ENCODE data around the gene KRT40. TPM values are rescaled to one million over a fixed set of nuclear protein-coding genes. Genes with fewer than 3 reads are reported as not detected.

The KRT40 gene
- total RNA-seq (not detected), polyA plus RNA-seq (under 1 TPM in 1 of 3 donors, not detected in 2; 0.10 TPM)
- long read RNA-seq, donor 1 = 0 reads
- long read RNA-seq, donor 2 = 0 reads
- long read RNA-seq, donor 3 = 0 reads
- long read RNA-seq, donor 4 = 0 reads
- long read RNA-seq, donor 5 = 0 reads
- long read RNA-seq, donor 6 = 0 reads
- long read RNA-seq, donor 7 = 0 reads
- long read RNA-seq, donor 8 = 0 reads
- long read RNA-seq, donor 9 = 0 reads
- long read RNA-seq, donor 10 = 0 reads

DNA sequence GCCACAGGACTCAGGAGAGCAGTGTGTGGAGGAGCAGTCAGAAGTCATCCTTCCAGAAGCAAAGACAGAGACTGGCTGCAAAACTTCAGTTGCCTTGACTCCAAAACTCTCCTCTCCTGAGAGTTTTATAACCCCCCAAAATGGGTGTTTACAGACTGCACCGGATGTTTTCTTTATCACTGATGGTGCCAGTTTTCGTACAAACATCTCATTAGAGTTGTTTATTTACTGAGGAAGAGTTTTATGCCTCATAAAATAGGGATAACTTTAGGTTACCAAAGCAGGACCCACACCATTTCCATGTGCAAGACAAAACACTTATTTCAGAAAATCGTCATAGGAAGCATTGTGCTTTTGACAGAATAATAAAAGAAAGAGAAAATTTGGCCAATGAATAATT, at the start of gene KRT40:
KRT40 (minus strand) TSS at position 101 of the 400 bp plus-strand sequence; CDS start at position 48, 53 bp downstream.
- no peaks in the 10 kb centered on the region for H3K4me1 ChIP-seq
- no peaks in the 10 kb centered on the region for H3K36me3 ChIP-seq
- H3K4me3 ChIP-seq = no peak within 1 kb of the TSS
- H3K9me3 ChIP-seq = no peaks in the 10 kb centered on the region
- 40 to 48% (median 44%) methylated on average over 3 of the region's 3 CpGs for WGBS, 5 donors
- DNase-seq = no peak
- H3K27ac ChIP-seq = no peak within 1 kb of the TSS
- no peak for TF ChIP-seq EP300 (IDR thresholded peaks at IDR 0.05)
- no peak for TF ChIP-seq POLR2A (IDR thresholded peaks at IDR 0.05)
- TF ChIP-seq, protein P1, sequence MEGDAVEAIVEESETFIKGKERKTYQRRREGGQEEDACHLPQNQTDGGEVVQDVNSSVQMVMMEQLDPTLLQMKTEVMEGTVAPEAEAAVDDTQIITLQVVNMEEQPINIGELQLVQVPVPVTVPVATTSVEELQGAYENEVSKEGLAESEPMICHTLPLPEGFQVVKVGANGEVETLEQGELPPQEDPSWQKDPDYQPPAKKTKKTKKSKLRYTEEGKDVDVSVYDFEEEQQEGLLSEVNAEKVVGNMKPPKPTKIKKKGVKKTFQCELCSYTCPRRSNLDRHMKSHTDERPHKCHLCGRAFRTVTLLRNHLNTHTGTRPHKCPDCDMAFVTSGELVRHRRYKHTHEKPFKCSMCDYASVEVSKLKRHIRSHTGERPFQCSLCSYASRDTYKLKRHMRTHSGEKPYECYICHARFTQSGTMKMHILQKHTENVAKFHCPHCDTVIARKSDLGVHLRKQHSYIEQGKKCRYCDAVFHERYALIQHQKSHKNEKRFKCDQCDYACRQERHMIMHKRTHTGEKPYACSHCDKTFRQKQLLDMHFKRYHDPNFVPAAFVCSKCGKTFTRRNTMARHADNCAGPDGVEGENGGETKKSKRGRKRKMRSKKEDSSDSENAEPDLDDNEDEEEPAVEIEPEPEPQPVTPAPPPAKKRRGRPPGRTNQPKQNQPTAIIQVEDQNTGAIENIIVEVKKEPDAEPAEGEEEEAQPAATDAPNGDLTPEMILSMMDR (IDR thresholded peaks at IDR 0.05) = no peak
- TF ChIP-seq POLR2AphosphoS5 (IDR thresholded peaks at IDR 0.05) = no peak
- intact Hi-C loops (cut with DNase I; ENCODE audit: low total_unique reads) = no loop called here
- H3K27me3 ChIP-seq = peaks cover 0 to 34% (median 0%) of the 10 kb centered on the region in 3 donors

DNA sequence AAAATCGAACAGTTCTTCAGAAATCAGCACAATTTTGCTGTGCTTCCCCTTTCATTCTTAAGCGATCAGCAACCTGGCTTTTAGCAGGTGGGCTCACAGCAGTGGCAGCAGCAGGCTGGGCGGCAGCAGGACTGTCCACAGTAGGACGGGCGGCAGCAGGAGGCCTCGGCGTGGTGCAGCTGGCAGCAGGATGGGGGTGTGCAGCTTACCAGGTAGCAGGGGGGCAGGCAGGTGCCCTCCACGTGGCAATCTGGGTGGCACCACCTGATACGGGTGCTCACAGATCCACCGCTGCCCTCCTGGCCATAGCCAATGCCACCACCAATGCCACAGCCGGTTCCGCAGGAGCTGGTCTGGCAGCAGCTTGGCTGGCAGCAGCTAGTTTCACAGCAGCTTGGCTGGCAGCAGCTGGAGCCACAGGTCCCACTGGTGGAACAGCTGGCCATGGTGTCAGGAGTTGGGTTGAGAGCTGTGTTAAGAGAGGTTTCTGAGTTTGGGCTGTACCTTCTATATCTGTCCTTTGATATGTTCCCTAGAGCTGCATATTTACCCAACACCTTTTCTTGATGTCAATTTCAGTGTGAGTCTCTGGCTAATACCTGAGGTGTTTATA, 45.6 kb upstream of the KRT40 start, which contains the start of gene KRTAP1-4:
KRTAP1-4 (minus strand) TSS at position 563 of the 613 bp plus-strand sequence; CDS start at position 446, 117 bp downstream.
- H3K4me1 ChIP-seq = no peaks in the 10 kb centered on the region
- 77 to 87% (median 84%) methylated on average over 10 to 12 of the region's 12 CpGs for WGBS, 5 donors
- intact Hi-C loops (cut with DNase I; ENCODE audit: low total_unique reads) = no loop called here
- TF ChIP-seq POLR2AphosphoS5 (IDR thresholded peaks at IDR 0.05) (no peak), EP300 (IDR thresholded peaks at IDR 0.05) (no peak)
- TF ChIP-seq, protein P1 (IDR thresholded peaks at IDR 0.05) = no peak
- no peak for DNase-seq
- H3K9me3 ChIP-seq = no peaks in the 10 kb centered on the region
- peaks cover 0 to 4% (median 0%) of the 10 kb centered on the region in 3 donors for H3K27me3 ChIP-seq
- no peak within 1 kb of the TSS for H3K27ac ChIP-seq
- H3K36me3 ChIP-seq = no peaks in the 10 kb centered on the region
- no peak within 1 kb of the TSS for H3K4me3 ChIP-seq

DNA sequence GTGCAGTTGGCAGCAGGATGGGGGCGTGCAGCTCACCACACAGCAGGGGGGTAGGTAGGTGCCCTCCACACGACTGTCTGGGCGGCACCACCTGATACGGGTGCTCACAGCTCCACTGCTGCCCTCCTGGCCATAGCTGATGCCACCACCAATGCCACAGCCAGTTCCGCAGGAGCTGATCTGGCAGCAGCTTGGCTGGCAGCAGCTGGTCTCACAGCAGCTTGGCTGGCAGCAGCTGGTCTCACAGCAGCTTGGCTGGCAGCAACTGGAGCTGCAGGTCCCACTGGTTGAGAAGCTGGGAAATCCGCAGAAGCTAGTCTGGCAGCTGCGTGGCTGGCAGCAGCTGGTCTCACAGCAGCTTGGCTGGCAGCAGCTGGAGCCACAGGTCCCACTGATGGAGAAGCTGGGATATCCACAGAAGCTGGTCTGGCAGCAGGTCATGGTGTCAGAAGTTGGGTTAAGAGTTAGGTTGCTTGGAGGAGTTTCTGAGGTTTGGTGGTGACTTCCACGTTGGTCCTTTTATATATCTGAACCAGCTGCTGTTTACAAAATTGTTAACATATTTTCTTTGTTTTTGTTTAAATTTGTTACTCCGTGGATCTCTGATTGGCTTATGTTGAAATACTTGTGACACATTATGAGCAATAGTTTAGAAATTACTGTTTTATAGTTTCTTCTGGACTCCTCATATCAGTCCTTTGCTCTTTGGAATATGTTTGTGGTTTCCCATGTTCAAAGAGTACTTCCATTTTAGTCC, 42.8 kb upstream of the KRT40 start, which contains the start of gene KRTAP1-5:
KRTAP1-5 (minus strand) TSS at position 494 of the 757 bp plus-strand sequence; CDS start at position 441, 53 bp downstream.
- H3K36me3 ChIP-seq = no peaks in the 10 kb centered on the region
- H3K27me3 ChIP-seq = peaks cover 0 to 4% (median 0%) of the 10 kb centered on the region in 3 donors
- no peak within 1 kb of the TSS for H3K4me3 ChIP-seq
- no peak for DNase-seq
- no peak within 1 kb of the TSS for H3K27ac ChIP-seq
- peaks cover 0 to 2% (median 0%) of the 10 kb centered on the region in 4 donors for H3K9me3 ChIP-seq
- intact Hi-C loops (cut with DNase I; ENCODE audit: low total_unique reads) = no loop called here
- 56 to 73% (median 72%) methylated on average over 9 of the region's 9 CpGs for WGBS, 5 donors
- H3K4me1 ChIP-seq = no peaks in the 10 kb centered on the region
- TF ChIP-seq POLR2AphosphoS5 (IDR thresholded peaks at IDR 0.05) (no peak), POLR2A (IDR thresholded peaks at IDR 0.05) (no peak), EP300 (IDR thresholded peaks at IDR 0.05) (no peak)
- TF ChIP-seq, protein P1 (IDR thresholded peaks at IDR 0.05) = no peak

DNA sequence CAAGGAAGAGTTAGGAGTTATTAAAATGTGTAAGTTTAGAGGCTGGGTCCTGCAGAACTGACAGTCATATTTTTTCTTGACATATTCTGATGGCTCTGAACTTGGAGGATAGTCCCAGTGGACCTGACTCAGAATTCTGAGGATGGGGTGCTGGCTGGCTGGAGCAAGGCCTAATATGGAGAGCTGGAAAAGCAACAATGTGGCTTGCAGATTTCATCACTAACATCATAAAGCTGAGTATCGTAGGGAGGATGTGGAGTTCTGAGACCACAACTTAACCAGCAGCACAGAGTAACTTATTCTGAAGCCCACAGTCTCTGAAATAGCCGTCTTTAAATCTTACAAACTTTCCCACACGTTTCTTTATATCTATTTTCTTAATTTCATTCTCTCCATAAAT, 40.6 kb upstream of the KRT40 start:
- WGBS, 5 donors = 75 to 86% (median 85%) methylated on average over 3 of the region's 3 CpGs
- no peaks in the 10 kb centered on the region for H3K4me1 ChIP-seq
- intact Hi-C loops (cut with DNase I; ENCODE audit: low total_unique reads) = no loop called here
- no peaks in the 10 kb centered on the region for H3K36me3 ChIP-seq
- TF ChIP-seq POLR2AphosphoS5 (IDR thresholded peaks at IDR 0.05) (no peak), POLR2A (IDR thresholded peaks at IDR 0.05) (no peak), EP300 (IDR thresholded peaks at IDR 0.05) (no peak)
- TF ChIP-seq, protein P1 (IDR thresholded peaks at IDR 0.05) = no peak
- peaks cover 0 to 3% (median 0%) of the 10 kb centered on the region in 3 donors for H3K27me3 ChIP-seq
- DNase-seq = no peak
- H3K4me3 ChIP-seq = no peak overlapping the region
- H3K9me3 ChIP-seq = peaks cover 0 to 4% (median 0%) of the 10 kb centered on the region in 4 donors
- no peak overlapping the region for H3K27ac ChIP-seq

Data from stomach (tissue), 19 donors.